HK-2 (cell line): ENCODE measurements around the gene PRPF18.

Experiments used
- DNase-seq: peaks from one replicate; pipeline ENCODE4 v3.0.0-alpha.2; 2018; ENCODE audit not compliant: unreplicated experiment

PRPF18 gene

DNA sequence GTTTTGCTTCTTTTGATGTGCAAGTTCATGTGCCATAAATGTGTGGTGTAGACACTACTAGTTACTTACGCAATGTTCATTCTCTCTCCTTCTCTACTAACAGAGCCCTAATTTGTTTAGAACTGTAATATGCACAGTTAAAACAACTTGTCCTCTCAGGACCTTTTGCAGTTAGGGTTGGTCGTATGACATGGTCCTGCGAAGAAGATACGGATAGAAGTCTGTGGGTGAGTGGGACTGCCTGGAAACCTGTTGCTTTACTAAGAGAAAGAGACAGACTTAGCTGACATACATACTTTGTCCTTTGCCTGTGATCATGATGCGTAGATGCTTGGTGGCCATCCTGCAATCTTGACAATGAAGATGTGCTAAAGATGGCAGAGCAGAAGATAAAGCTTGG, 51.1 kb downstream of the PRPF18 start:
- no peak for DNase-seq

DNA sequence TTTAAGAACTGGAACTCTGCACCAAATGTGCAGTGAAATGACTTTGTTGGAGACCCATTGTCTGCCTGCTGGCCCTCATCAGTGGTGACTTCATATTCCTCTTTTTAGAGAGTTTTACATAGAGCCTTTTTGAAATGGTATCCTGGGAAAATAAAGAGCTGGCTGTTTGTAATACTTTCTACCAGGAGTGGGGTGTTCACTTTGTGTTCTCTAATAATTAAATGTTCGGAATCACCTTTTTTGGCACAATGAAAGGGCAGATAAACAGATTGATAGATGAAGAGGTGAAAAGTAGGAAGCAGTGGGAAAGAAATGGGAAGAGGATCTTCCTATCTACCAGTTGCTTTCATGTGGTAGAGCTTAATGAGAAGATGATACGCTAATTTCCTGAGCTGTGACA, 55.5 kb downstream of the PRPF18 start:
- DNase-seq = no peak

DNA sequence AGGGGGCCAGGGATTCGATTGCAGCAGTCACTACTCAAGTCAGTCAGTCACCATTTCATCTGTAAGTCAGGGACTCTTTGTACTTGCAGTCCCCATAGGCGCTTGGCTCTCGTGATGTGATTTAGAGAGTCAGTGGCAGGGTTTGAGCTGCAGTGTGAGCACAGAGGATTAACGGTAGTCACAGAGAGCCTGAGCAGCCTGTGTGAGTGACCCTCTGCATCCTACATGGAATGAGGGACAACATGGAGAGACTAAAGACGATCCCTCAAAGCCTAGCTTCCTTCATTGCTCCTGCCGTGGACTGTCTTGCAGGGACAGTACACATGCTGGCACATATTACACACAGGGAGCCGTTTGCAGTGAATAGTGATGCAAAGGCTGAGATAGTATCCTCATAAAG, 56.3 kb downstream of the PRPF18 start:
- DNase-seq = no peak

DNA sequence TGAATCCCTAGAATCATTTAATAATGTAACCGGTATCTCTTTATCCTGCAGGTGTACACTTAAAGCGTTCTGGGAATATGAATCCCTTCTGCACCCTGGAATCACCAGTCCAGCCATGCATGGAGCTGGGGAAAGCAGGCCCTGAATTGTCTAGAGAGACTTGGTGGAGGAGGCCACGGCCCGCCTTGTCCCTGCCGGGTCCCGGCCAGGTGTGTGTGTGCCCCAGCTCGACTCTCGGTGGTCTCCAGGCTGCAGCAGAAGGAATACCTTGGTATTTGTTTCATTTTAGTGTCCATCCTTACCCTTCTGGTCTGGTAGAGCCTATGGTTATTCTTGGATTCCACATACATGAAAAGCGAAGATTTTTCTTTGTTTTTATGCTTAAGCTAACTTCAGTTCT, 58.1 kb downstream of the PRPF18 start:
- DNase-seq = no peak

DNA sequence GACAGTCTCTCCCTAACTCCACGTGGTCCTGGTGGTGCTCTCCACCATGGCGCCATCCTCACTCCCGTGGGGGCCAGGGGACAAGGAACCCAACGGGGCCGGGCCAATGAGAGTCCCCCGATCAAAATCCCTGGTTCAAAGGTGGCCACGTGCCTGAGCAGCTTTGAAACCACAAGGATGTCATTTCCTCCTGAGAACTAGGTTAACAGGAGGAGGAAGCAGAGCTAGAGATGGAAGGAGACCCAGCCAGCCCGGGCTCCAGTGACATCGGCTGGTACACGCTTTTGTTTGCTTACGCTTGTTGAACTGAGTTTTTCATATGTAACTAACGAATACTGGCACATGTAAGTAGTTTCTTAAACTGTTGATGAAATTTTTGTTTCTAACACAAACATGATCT, 61.7 kb downstream of the PRPF18 start:
- no peak for DNase-seq

DNA sequence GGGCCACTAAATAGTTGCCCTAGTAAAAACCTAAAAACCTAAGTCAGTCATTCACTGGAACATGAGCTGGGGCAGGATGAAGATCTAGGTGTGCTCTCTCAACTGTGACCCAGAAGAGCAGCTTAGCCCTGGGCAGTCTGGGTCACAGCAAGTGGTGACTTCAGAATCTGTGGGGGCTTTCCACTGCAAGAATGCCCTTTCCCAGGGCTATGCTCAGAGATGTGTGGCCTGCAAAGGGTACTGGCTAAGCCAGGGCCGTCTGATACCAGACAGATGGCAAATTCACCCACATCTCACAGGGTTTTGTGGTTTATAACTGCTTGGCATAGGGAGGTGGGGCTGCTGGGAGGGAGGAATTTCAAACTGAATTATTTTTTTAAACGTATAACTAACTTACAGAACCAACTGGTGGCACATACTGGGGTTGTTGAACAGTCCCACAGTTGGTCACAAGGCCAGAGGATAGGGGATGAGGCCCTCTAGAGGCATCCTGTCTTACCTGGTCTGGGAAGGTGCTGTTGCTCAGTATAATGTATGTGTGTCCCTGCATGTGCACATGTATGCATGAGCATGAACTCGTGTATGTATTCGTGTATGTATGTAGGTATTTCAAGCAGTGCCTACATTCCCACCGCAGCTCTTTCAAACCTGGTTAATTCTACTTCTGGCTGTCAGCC, 63.2 kb downstream of the PRPF18 start:
- DNase-seq = no peak

DNA sequence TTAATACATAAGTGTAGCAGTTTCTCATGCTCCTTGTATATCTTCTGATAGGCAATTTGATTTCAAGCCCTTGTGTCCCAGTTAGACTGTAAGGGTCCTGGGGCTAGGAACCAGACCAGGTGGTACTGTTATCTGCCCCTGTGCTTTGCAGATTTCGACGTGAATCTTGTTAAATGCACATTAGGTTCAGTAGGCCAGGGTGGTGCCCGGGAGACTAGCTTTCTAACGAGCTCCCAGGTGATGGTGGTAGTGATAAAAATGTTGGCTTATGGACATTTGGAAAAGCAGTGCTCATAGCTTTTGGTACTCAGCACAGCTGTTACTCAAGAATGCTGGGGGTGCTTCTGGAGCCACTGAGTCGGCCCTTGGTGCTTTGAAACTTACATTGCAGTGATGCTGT, 64.2 kb downstream of the PRPF18 start:
- DNase-seq = no peak

DNA sequence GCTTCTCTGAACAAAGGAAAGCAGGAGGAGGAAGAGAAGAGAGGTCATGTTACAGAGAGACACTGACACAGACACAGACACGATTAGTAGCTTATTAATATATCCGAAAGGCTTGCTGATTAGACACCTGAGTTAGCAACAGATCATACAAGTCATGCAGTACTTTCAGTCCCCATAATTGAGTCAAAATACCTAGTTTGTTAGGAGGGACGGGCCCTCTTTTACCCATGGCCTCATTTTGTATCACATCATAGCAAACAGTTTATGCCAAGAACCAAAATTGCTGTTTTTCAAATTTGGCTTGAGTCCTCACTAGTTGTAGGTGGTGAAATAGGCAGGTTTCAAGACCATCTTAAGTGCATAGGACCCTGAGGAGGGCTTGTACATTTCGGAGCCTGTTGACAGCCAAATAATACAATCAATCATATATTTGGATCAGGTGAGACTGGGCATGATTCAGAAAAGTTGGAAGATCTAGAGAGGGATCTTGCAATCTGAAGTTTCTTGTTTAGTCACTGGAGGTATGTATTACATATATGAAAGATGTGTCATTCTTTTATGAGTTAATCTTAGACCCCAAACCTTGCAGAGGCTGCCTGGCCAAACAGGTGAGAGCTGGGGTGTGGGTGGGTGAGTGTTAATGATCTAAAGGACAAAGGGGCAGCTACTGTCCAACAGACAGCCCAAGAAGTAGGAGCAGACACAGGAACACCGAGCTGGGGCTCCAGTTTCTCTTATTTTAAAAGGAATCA, 65.4 kb downstream of the PRPF18 start:
- no peak for DNase-seq

DNA sequence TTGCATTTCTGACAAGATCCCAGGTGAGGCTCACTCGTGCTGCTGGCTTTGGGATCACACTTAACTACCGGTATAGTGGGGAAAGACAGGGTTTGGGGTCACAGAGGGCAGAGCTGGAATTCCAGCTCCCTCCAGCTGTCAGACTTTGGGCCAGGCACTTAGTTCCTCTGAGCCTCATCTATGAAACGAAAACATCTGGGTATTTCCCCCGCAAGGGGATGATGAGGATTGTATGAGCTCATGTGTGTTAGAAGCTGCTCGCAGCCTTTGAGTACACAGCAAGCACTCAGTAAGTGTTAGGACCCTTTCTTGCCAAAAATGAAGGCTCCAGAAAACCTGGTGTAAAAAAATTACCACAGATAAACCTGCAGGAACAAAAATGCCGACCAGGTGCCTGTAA, 66.1 kb downstream of the PRPF18 start:
- DNase-seq = no peak

DNA sequence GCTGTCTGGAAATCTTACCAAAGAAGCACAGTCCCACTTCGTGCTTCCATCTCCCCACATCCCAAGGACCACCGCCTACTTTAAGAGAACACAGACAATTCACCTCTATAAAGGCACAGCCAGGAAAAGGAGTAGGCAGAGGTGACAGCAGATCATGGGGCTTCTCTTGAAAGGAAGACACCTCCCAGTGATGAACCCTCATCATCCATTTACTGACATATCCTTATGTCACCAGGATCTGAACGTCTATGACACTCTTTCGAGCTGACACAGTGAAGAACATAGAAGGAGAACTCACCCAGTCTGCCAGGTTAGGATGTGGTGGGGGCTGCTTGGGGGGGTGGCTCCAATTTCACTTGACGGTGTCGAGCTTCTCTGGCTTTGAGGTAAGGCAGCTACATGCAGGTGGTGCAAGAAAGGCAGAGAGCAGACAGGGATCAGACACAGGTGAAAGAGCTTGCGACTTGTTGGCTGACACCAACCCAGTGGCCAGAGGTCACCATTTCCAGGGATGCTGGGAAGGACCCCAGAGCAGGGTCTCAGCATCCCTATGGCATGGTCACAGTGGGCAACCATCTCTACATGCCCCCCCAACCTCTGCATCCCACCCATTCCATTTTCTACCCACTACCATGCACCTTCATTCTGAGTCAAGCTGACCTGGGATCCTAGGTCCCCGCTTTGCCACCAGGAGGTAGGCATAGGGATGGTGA, 67.5 kb downstream of the PRPF18 start:
- DNase-seq = no peak

DNA sequence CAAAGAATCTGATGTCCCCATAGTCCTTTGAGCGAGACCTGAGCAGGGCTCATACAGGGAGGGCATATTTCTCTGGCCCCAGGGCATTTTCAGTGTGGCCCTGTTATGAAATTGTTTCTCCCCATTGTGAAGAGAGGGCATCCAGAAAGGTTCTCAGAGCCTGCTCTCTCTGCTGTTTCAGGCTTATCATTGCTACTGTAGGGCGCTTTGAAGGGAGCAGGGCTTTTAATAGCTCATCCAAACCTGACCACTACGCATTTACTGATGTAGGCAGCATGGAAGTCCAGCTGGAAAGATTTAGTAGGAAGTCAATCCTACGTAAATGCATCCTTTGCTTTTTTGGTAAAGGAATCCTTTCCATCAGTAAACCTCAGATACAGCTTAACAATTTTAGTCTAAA, 68.1 kb downstream of the PRPF18 start:
- no peak for DNase-seq

DNA sequence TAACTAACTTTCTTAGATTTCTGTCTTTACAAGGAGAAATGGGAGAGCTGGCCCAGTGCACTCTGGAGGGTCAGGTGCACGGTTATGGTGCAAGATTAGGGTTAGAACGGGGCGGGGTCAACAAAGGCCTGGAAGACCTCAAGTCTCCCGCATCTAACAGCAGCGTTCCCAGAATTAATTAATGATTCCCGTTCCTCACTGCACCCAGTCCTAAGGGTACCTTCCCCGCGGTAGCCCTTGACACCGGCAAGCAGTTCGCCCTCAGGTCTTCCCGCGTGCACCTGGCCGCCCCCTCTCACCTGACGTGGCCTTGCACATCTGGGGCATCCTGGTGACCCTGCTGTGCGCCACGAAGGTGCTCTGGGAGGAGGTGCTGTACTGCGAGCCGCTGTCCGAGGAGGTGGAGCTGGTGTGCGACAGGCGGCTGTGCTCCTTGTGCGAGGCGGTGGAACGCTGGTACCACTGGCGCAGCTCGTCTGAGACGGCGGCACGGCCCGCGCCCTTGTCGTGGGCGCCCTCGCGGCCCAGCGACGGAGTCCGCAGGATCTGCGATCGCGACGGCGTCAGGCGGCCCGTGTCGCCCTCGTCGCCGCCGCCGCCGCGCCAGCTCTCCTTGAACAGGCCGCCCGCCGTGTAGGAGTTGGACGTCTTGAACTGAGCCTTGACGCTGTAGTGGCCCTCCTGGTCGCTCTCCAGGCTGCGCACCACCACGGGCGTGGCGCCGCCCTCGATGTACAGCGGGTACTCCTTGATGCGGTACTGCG, 69.8 kb downstream of the PRPF18 start:
- no peak for DNase-seq

DNA sequence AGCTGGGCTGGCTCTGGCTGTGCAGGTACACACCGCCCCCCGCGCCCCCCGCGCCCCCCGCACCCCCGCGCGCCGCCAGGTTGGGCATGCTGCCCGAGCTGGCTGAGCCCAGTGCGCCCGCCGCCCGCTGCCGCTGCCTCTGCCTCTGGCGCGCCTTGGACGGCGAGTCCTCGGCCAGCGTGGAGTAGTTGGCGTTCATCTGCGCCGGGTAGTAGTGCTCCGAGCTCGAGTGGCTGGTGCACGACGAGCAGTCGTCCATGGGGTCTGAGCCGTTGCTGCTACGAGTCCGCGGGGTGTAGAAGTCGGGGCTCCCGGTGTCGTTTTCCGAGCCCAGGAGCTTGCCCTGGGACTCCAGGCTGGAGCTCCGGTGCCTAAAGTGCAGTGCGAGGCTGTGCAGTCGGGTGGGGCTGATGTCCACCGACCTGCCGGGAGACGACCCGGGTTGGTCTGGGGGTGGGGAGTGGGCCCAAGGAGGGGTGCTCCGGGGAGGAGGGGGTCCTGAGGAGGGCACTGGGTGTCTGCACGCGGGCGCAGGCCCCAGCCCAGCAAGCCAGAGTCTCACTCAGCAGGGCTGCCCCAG, 70.4 kb downstream of the PRPF18 start:
- DNase-seq = no peak

DNA sequence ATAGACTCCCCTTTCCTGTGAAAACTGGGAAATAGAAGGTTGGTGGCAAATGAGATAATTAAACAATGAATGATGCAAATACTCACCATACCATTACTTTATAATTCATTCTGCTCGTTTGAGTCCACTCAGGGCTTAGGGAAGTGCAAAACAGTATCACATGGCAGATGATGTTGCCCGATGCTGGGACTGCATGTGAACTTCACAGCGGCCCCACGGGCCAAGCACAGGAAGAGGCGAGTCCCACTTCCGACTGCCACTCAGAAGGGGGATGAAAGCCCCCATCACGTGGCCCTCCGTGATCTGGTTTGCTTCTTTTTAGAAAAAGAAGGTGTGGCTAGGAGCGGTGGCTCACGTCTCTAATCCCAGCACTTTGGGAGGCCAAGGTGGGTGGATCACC, 71.5 kb downstream of the PRPF18 start:
- DNase-seq = no peak

DNA sequence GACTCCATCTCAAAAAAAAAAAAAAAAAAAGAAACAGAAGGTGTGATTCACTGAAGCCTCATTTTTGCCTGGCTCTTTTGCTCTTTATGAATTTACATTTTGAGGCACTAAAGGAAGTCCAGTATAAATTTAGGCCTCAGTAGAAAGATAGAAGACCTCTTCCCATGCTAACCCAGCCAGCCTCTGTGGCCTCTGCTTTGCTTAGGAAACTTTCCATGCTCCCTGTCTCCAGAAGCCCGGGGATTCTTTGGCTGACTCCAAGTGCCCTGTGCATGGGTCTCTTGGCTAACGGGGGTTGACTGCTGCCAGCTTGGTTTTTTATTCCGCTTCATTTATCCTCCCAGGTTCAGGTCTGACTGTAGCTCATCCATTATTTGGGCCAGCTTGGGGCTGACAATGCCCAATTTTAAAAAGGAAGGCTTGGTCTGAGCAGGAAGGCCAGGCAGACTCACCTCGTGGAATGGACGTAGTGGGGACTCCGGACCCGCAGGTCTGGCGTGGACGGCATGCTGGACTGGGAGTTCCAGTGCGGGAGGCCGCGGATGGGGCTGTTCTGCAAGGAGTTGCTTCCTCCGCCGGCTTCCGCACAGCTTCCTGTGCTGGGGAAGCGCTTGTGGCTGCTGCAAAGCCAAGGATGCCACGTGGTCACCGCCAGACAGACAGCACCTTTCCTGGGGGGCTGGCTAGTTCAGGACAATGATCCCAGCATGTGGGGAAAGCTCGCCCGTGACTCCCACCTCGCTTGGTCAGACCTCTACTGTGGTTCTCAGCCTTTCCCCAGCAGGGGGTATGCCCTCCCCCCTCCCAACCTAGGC, 72.3 kb downstream of the PRPF18 start:
- no peak for DNase-seq

DNA sequence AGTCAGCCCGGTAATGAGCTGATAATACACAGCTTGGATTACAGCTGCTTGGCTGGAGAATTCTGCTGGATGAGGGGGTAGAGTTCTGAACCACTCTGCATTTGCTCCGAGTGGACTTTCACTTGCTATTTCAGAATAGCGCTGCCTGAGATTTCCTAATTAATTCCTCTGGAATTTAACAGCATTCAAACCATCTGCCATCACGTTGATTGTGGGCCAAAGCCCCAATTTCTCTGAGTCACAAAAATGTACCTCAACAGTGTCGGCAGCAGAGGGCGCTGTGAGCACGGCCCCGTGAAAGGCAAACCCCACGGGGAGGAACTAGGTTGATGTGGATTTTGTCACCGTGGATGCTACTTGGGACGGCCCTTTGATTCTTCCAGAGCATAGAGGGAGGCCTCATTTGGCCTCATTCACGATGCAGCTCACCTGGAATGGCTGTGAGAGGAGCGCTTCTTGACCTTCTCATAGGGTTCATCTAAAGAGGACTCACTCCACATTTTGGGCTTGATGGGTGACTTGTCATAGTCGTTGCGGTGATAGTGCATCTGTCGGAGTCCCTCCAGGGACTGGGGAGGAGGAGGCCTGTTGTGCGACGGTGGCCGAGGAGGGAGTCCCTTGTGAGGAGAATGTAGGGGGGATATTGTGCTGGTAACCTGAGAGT, 73.3 kb downstream of the PRPF18 start:
- peak; percentile 46 for DNase-seq

DNA sequence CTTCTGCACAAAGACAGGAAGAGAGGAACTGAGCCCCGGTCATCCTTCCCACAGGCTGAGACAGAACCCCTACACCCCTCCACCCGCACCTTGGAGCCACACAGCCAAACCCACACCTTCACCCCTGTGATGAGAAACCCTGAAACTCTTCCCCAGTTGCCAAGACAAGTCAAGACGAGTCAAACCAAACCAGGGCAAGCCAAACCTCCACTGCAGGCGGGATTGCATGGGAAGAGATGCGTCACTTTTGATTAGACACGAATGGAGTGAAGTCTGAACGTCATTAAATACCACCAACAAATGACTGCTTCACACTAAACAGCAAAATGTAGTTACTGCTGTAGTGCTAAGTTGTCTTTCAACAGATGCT, 73.8 kb downstream of the PRPF18 start:
- no peak for DNase-seq

DNA sequence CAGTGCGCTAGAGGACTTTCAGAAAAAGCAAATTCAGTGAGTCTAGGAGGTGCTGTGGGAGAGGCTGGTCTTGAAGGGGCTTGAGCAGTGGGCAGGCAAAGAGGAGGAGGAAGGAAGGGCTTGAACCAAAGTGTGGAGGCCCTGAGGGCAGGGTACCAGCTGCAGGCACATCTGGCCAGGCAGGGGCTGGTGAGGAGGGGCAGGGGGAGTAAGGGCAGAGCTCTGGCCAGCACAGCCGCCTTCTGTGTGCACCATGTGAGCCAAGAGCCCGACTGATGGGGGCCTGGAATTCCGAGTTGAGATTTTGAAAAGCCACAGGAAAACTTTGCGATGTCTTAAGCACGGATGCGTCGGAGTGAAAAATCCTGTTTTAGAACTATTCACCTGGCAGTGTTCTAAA, 74.5 kb downstream of the PRPF18 start:
- DNase-seq = no peak

DNA sequence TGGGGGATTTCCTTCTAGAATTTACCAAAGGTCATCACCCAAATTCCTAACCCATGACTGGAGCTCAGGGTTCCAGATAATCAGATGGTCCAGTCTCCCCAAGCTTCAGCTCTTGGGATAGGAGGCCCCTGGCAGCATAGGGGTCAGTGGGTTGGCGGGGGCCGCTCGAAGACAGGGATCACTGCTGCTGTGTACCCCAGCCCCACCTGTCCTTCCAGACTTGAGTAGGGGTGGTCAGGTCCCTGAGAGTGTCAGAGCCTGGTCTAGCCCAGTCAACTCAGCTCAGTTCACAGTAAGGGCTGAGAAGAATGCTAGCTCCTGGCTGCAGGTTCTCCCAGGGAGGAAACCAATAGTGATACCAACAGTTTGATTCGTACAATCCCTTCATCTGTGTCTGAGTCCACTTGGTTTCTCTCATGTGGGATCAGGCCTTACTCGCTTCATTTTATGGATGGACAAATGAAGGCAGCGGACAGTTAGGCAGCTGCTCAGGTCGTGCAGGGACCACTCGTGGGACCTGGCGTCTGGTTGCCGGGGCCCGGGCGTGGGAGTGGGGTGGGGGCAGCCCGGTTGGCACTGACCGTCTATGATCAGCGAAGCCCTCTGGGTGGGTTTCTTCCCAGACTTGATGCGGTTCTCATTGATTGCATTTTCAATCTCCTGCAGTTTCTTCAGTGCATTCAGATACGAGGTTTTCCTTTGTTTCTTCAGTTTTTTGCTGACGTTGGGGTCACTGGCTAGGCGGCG, 78.9 kb downstream of the PRPF18 start:
- no peak for DNase-seq

DNA sequence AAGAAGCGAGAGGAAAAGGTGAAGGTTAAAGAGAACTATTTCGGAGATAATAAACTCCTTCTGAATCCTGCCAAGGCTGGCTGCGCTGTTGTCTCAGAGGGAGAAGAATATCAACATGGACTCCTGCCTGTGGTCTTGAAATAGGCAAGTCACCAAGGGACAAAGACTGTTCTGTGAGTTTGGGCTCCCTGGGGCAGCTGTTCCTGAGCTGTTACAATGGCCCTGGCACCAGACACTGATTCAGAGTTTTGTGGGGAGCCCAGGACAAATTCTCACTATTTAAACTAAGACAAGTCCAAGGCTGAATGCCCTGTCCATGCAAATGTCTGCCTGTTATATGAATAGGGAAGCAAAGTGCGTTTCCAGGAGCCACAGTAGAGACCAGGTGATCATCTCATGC, 81.4 kb downstream of the PRPF18 start:
- DNase-seq = no peak
